Measurements from ENCODE around the gene REXO2. TPM values are rescaled to one million over a fixed set of nuclear protein-coding genes. Genes with fewer than 3 reads are reported as not detected.

REXO2 gene
- total RNA-seq, 6 experiments from 2014 or later, result 25.8 to 73.9 (median 37.0) TPM

DNA sequence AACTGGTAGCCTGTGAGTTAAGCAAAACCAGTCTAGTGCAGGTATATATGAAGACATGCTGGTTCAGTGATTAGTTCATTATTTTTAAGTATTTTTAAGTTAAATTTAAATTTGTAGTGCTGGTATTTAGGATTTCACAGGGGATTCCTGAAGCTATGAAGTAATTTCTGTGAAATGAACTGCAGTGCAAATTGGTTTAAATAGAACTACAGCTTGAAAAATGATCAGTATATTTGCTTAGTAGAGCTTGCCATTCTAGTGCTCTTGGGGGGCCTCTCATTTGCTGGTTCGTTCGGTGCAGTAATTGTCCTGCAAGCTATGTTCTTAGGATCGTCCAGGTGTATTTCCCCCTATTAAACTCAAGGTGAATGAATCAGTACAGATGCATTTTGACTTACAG is 13.1 kb downstream of the REXO2 start:
- no peak overlapping the region for H3K4me3 ChIP-seq
- 97% methylated on average over 3 of the region's 3 CpGs for WGBS (ENCODE audit: insufficient coverage, low coverage, low lambda C conversion rate, missing lambda C conversion rate)
- intact Hi-C loops (cut with DNase I), result no loop called here
- H3K36me3 ChIP-seq, result peaks cover 0 to 17% (median 10%) of the 10 kb centered on the region in 4 donors
- DNase-seq (no peak), ATAC-seq (no peak)
- peaks cover 0 to 6% (median 3%) of the 10 kb centered on the region in 4 donors for H3K4me1 ChIP-seq
- TF ChIP-seq, protein P1, sequence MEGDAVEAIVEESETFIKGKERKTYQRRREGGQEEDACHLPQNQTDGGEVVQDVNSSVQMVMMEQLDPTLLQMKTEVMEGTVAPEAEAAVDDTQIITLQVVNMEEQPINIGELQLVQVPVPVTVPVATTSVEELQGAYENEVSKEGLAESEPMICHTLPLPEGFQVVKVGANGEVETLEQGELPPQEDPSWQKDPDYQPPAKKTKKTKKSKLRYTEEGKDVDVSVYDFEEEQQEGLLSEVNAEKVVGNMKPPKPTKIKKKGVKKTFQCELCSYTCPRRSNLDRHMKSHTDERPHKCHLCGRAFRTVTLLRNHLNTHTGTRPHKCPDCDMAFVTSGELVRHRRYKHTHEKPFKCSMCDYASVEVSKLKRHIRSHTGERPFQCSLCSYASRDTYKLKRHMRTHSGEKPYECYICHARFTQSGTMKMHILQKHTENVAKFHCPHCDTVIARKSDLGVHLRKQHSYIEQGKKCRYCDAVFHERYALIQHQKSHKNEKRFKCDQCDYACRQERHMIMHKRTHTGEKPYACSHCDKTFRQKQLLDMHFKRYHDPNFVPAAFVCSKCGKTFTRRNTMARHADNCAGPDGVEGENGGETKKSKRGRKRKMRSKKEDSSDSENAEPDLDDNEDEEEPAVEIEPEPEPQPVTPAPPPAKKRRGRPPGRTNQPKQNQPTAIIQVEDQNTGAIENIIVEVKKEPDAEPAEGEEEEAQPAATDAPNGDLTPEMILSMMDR (IDR thresholded peaks at IDR 0.05), result no peak
- TF ChIP-seq POLR2A (IDR thresholded peaks at IDR 0.05), result no peak
- H3K27me3 ChIP-seq, result no peaks in the 10 kb centered on the region
- H3K27ac ChIP-seq, result no peak overlapping the region
- H3K9me3 ChIP-seq, result no peaks in the 10 kb centered on the region

GRCh38 chr11:114463999-114464398 is 24.7 kb downstream of the REXO2 start:
- no peaks in the 10 kb centered on the region for H3K9me3 ChIP-seq
- TF ChIP-seq POLR2A (IDR thresholded peaks at IDR 0.05), result no peak
- TF ChIP-seq, protein P1 (IDR thresholded peaks at IDR 0.05), result no peak
- no peak overlapping the region for H3K4me3 ChIP-seq
- intact Hi-C loops (cut with DNase I), result no loop called here
- no peaks in the 10 kb centered on the region for H3K27me3 ChIP-seq
- ATAC-seq, result no peak
- H3K4me1 ChIP-seq, result no peaks in the 10 kb centered on the region
- DNase-seq, result no peak
- 53% methylated on average over 2 of the region's 2 CpGs for WGBS (ENCODE audit: insufficient coverage, low coverage, low lambda C conversion rate, missing lambda C conversion rate)
- no peaks in the 10 kb centered on the region for H3K36me3 ChIP-seq
- H3K27ac ChIP-seq, result no peak overlapping the region

DNA sequence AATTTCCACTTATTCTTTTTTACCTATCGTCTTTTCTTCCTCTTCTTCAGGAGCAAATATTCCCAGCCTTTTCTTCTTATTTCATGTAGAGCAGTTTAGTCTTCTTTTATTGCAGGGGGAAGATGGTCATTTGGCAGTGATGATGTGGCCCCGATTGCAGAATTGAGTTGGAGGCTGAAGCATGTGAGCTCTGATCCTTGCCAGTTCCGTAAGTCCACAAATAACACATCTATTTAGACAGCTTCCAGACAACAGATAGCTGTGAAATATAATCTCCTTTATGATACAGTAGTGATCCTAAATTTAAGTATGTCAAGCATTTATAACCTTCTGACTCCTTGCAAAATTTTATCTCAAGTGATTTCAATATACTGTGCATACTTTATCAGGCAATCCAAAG is 27.5 kb downstream of the REXO2 start:
- Histone ChIP-seq H3K4me3 (no peak overlapping the region), H3K27me3 (no peaks in the 10 kb centered on the region), H3K27ac (no peak overlapping the region), H3K9me3 (no peaks in the 10 kb centered on the region), H3K4me1 (no peaks in the 10 kb centered on the region), H3K36me3 (no peaks in the 10 kb centered on the region)
- intact Hi-C loops (cut with DNase I), result no loop called here
- 89% methylated on average over 3 of the region's 3 CpGs for WGBS (ENCODE audit: insufficient coverage, low coverage, low lambda C conversion rate, missing lambda C conversion rate)
- ATAC-seq (no peak), DNase-seq (no peak)
- TF ChIP-seq POLR2A (IDR thresholded peaks at IDR 0.05), result no peak
- TF ChIP-seq, protein P1 (IDR thresholded peaks at IDR 0.05), result no peak

- TF ChIP-seq POLR2A (IDR thresholded peaks at IDR 0.05), result no peak
- TF ChIP-seq, protein P1 (IDR thresholded peaks at IDR 0.05), result no peak
- no peaks in the 10 kb centered on the region for H3K36me3 ChIP-seq
- H3K27me3 ChIP-seq, result no peaks in the 10 kb centered on the region
- intact Hi-C loops (cut with DNase I), result no loop called here
- 87% methylated on average over 2 of the region's 2 CpGs for WGBS (ENCODE audit: insufficient coverage, low coverage, low lambda C conversion rate, missing lambda C conversion rate)
- no peaks in the 10 kb centered on the region for H3K4me1 ChIP-seq
- no peak overlapping the region for H3K4me3 ChIP-seq
- H3K27ac ChIP-seq, result no peak overlapping the region
- no peak for DNase-seq
- no peaks in the 10 kb centered on the region for H3K9me3 ChIP-seq
- no peak for ATAC-seq
These were observed 33.4 kb downstream of the REXO2 start for GRCh38 chr11:114472661-114473060.

DNA sequence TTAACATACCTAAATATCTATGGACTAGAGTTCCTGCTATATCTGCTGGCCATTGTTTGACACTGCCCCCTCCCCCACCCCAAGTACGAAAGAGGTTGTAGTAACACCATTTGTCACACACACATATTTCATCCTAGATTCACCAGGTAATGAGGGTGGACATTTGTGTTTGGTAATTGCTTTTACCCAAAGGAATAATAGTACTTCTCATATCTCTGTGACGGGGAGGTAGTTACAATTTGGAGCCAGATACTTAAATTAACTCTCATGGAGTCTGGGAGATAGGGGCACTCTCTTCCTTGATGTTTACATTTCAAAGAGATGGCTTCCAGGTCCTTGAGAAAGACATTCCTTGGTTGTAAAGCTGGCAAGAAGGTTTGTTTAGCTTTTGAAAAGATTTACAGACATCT is 38.7 kb downstream of the REXO2 start:
- ATAC-seq (no peak), DNase-seq (no peak)
- WGBS (ENCODE audit: insufficient coverage, low coverage, low lambda C conversion rate, missing lambda C conversion rate), result 20% methylated on average over 2 of the region's 2 CpGs
- Histone ChIP-seq H3K9me3 (no peaks in the 10 kb centered on the region), H3K27me3 (no peaks in the 10 kb centered on the region), H3K36me3 (no peaks in the 10 kb centered on the region), H3K4me1 (no peaks in the 10 kb centered on the region), H3K4me3 (no peak overlapping the region), H3K27ac (no peak overlapping the region)
- intact Hi-C loops (cut with DNase I), result no loop called here
- no peak for TF ChIP-seq POLR2A (IDR thresholded peaks at IDR 0.05)
- TF ChIP-seq, protein P1 (IDR thresholded peaks at IDR 0.05), result no peak

Measured in right lobe of liver (tissue), 6 donors.